COLO829 (cell line): ENCODE results near the gene ADAT2.
"Not testable (repeated sequence)": the region's sequence is repeated elsewhere in the genome, so short reads cannot be mapped to it uniquely, and the experiment has no call there.

Source experiments
- DNase-seq: peaks from one replicate; pipeline ENCODE4 v3.0.0; 2012; ENCODE audit warnings: low spot score

Gene ADAT2

GRCh38 chr6:143450453-143451371 is at the start of gene ADAT2, which contains the start of gene PEX3:
ADAT2 (minus strand) TSS chr6:143450695; CDS start chr6:143450658, 37 bp downstream.
PEX3 (plus strand) TSS chr6:143450805; CDS start chr6:143451043, 238 bp downstream.
- DNase-seq, result peak; percentile 79

GRCh38 chr6:143498428-143498827 is 47.9 kb upstream of the ADAT2 start:
- DNase-seq, result no peak

- DNase-seq, result no peak
Observed at GRCh38 chr6:143496974-143497373, 46.5 kb upstream of the ADAT2 start.

GRCh38 chr6:143490775-143491174 is 40.3 kb upstream of the ADAT2 start:
- no peak for DNase-seq

- DNase-seq, result no peak
Observed at GRCh38 chr6:143490244-143490643, 39.7 kb upstream of the ADAT2 start.

- DNase-seq, result no peak
Observed at GRCh38 chr6:143486752-143487151, 36.3 kb upstream of the ADAT2 start.

- no peak for DNase-seq
Observed at GRCh38 chr6:143485967-143486366, 35.5 kb upstream of the ADAT2 start.

GRCh38 chr6:143482593-143482992 is 32.1 kb upstream of the ADAT2 start:
- no peak for DNase-seq

- no peak for DNase-seq
Observed at GRCh38 chr6:143478479-143479062, 28.1 kb upstream of the ADAT2 start.

- DNase-seq, result no peak
Observed at GRCh38 chr6:143476545-143476944, 26.1 kb upstream of the ADAT2 start.

GRCh38 chr6:143471822-143472221 is 21.3 kb upstream of the ADAT2 start:
- no peak for DNase-seq

- not testable (repeated sequence) for DNase-seq
Observed at GRCh38 chr6:143468823-143469222, 18.3 kb upstream of the ADAT2 start.

- no peak for DNase-seq
Observed at GRCh38 chr6:143468026-143468425, 17.5 kb upstream of the ADAT2 start.

GRCh38 chr6:143465546-143465945 is 15.1 kb upstream of the ADAT2 start:
- DNase-seq, result no peak

- no peak for DNase-seq
Observed at GRCh38 chr6:143457563-143458359, 7.3 kb upstream of the ADAT2 start.

GRCh38 chr6:143451531-143451930 is 1.0 kb upstream of the ADAT2 start:
- DNase-seq, result no peak

GRCh38 chr6:143449714-143450452 is 612 bp downstream of the ADAT2 start:
- DNase-seq, result peak; percentile 7

- no peak for DNase-seq
Observed at GRCh38 chr6:143449082-143449713, 1.3 kb downstream of the ADAT2 start.

GRCh38 chr6:143447865-143448264 is 2.6 kb downstream of the ADAT2 start:
- not testable (repeated sequence) for DNase-seq

GRCh38 chr6:143443096-143443495 is 7.4 kb downstream of the ADAT2 start:
- DNase-seq, result no peak
